Astrocyte (in vitro differentiated cells and primary cell): Measurements from ENCODE around the gene PNKD. TPM values are rescaled to one million over a fixed set of nuclear protein-coding genes. Genes with fewer than 3 reads are reported as not detected.
A peak's percentile ranks its signal among the peaks of the same experiment; 100 is the strongest.

Experiments
- DNase-seq: peaks from one replicate; pipeline ENCODE4 v3.0.0-alpha.2; 2010; ENCODE audit warnings: low read depth
- FAIRE-seq: peaks from 2 replicates; lab custom pipeline; 2011; peaks lifted over from hg19 to GRCh38; lab: Jason Lieb, UNC
- H2AFZ ChIP-seq: 2 replicates; pipeline ENCODE4 v1.6.0; 2012; ENCODE audit warnings: low read depth, low read length, inconsistent platforms
- H3K27ac ChIP-seq: 2 replicates; pipeline ENCODE4 v1.5.1; 2011; ENCODE audit warnings: low read depth, low read length, inconsistent platforms
- H3K27me3 ChIP-seq: 2 replicates; pipeline ENCODE4 v1.6.0; 2011; ENCODE audit warnings: low read length, inconsistent platforms; ENCODE audit not compliant: insufficient read depth
- H3K36me3 ChIP-seq: 2 replicates; pipeline ENCODE4 v1.5.1; 2011; ENCODE audit warnings: low read length, inconsistent platforms; ENCODE audit not compliant: insufficient read depth
- H3K4me1 ChIP-seq: 2 replicates; pipeline ENCODE4 v1.5.1; 2011; ENCODE audit warnings: low read length, inconsistent platforms; ENCODE audit not compliant: insufficient read depth
- H3K4me2 ChIP-seq: 2 replicates; pipeline ENCODE4 v1.6.0; 2012; ENCODE audit warnings: low read length, inconsistent platforms
- H3K4me3 ChIP-seq: 2 replicates; pipeline ENCODE4 v1.5.1; 2011; ENCODE audit warnings: low read depth, mild to moderate bottlenecking, low read length, inconsistent platforms; ENCODE audit not compliant: insufficient read depth
- H3K79me2 ChIP-seq: 2 replicates; pipeline ENCODE4 v1.6.0; 2012; ENCODE audit warnings: mild to moderate bottlenecking, low read length, inconsistent platforms; ENCODE audit not compliant: insufficient read depth
- H3K9ac ChIP-seq: 2 replicates; pipeline ENCODE4 v1.6.0; 2012; ENCODE audit warnings: mild to moderate bottlenecking, low read length, inconsistent platforms
- H3K9me3 ChIP-seq: 2 replicates; pipeline ENCODE4 v1.5.1; 2012; ENCODE audit warnings: low read depth, mild to moderate bottlenecking, low read length, inconsistent platforms; ENCODE audit not compliant: insufficient read depth
- H4K20me1 ChIP-seq: 2 replicates; pipeline ENCODE4 v1.6.0; 2012; ENCODE audit warnings: low read length, inconsistent platforms; ENCODE audit not compliant: insufficient read depth
- H3K27ac Mint-ChIP-seq: one replicate; pipeline ENCODE4 v1.8.0; 2021; ENCODE audit warnings: mild to moderate bottlenecking, mixed read lengths; ENCODE audit not compliant: unreplicated experiment
- H3K27me3 Mint-ChIP-seq: one replicate; pipeline ENCODE4 v1.8.0; 2021; ENCODE audit warnings: low read depth, mixed read lengths; ENCODE audit not compliant: unreplicated experiment
- H3K36me3 Mint-ChIP-seq: one replicate; pipeline ENCODE4 v1.8.0; 2021; ENCODE audit warnings: low read depth, mixed read lengths; ENCODE audit not compliant: unreplicated experiment
- H3K4me1 Mint-ChIP-seq: one replicate; pipeline ENCODE4 v1.8.0; 2021; ENCODE audit warnings: low read depth, mixed read lengths; ENCODE audit not compliant: unreplicated experiment
- H3K4me3 Mint-ChIP-seq: one replicate; pipeline ENCODE4 v1.8.0; 2021; ENCODE audit warnings: mild to moderate bottlenecking, moderate library complexity, mixed read lengths; ENCODE audit not compliant: unreplicated experiment
- H3K9me3 Mint-ChIP-seq: one replicate; pipeline ENCODE4 v1.8.0; 2021; ENCODE audit warnings: mild to moderate bottlenecking, mixed read lengths; ENCODE audit not compliant: unreplicated experiment
- CTCF ChIP-seq: IDR thresholded peaks from 2 replicates; pipeline ENCODE4 v1.5.1; 2011; ENCODE audit warnings: low read depth, mild to moderate bottlenecking, inconsistent platforms, low read length, moderate library complexity; ENCODE audit not compliant: insufficient read depth
- EZH2 ChIP-seq: IDR thresholded peaks from 2 replicates; pipeline ENCODE4 v1.6.1; 2012; ENCODE audit warnings: mild to moderate bottlenecking, low read length, inconsistent platforms; ENCODE audit not compliant: insufficient read depth
- microRNA-seq: library from miRNA; unstranded; fragments of <30 nt; microRNA quantifications from one replicate; pipeline ENCODE4 v1.2.0, GENCODE V29; 2020
- total RNA-seq: library from RNA; stranded (reverse); gene quantifications from 2 replicates; pipeline ENCODE4 v1.2.1, GENCODE V29; 2021

PNKD gene
- total RNA-seq, 1 donor from 2014 or later: 40.9 TPM

- Mint-ChIP-seq H3K36me3 (no peaks in the 10 kb centered on the region), H3K27me3 (peaks cover 2% of the 10 kb centered on the region), H3K4me3 (peak overlapping the region; percentile 87), H3K4me1 (peaks cover 11% of the 10 kb centered on the region), H3K9me3 (no peaks in the 10 kb centered on the region), H3K27ac (peak overlapping the region; percentile 86)
- H4K20me1 ChIP-seq: peaks cover 2% of the 10 kb centered on the region
- no peaks in the 10 kb centered on the region for H3K27me3 ChIP-seq
- peak overlapping the region; percentile 94 for H3K4me2 ChIP-seq
- H3K4me1 ChIP-seq: peaks cover 31% of the 10 kb centered on the region
- H3K27ac ChIP-seq: peak overlapping the region; percentile 89
- H3K9ac ChIP-seq: peak overlapping the region; percentile 87
- TF ChIP-seq CTCF (peak; percentile 48), EZH2 (no peak)
- peak overlapping the region; percentile 73 for H3K4me3 ChIP-seq
- H3K36me3 ChIP-seq: no peaks in the 10 kb centered on the region
- H3K9me3 ChIP-seq: no peaks in the 10 kb centered on the region
- H3K79me2 ChIP-seq: peaks cover 10% of the 10 kb centered on the region
- DNase-seq (peak; percentile 94), FAIRE-seq (no peak)
- H2AFZ ChIP-seq: peak overlapping the region; percentile 97
These were observed 125.7 kb downstream of the PNKD start for GRCh38 chr2:218395826-218396687.

Small RNA genes within 50 kb of the gene (microRNA-seq; reads per million reads assigned to microRNA genes)
- gene MIR6513: 4.7 reads per million, percentile 19 among the genes with 10 or more reads in this experiment
- gene MIR6810: 1.9 reads per million

Other genes with a start within 250 kb of the PNKD start
- not detected in 2 replicates for gene RUFY4, start 201.3 kb upstream of the PNKD start, total RNA-seq
- 0.07 TPM in 1 of 2 replicates, not detected in the other for gene CXCR2, start 144.5 kb upstream of the PNKD start, total RNA-seq
- not detected in 2 replicates for gene CXCR1, start 103.6 kb upstream of the PNKD start, total RNA-seq
- 521 and 535 TPM in 2 replicates for gene ARPC2, start 53.3 kb upstream of the PNKD start, total RNA-seq
- gene GPBAR1, start 9.5 kb upstream of the PNKD start, total RNA-seq: 0.55 and 0.70 TPM in 2 replicates
- gene AAMP, start 382 bp upstream of the PNKD start, total RNA-seq: 78.8 and 87.3 TPM in 2 replicates
- 34.8 and 37.2 TPM in 2 replicates for gene TMBIM1, start 22.0 kb downstream of the PNKD start, total RNA-seq
- 0.23 TPM in 1 of 2 replicates, not detected in the other for gene CATIP, start 86.3 kb downstream of the PNKD start, total RNA-seq
- not detected in 2 replicates for gene SLC11A1, start 111.8 kb downstream of the PNKD start, total RNA-seq
- gene CTDSP1, start 129.3 kb downstream of the PNKD start, total RNA-seq: 41.8 and 45.0 TPM in 2 replicates
- not detected in 2 replicates for gene VIL1, start 148.6 kb downstream of the PNKD start, total RNA-seq